ENCODE results near the gene MLH3.

DNA sequence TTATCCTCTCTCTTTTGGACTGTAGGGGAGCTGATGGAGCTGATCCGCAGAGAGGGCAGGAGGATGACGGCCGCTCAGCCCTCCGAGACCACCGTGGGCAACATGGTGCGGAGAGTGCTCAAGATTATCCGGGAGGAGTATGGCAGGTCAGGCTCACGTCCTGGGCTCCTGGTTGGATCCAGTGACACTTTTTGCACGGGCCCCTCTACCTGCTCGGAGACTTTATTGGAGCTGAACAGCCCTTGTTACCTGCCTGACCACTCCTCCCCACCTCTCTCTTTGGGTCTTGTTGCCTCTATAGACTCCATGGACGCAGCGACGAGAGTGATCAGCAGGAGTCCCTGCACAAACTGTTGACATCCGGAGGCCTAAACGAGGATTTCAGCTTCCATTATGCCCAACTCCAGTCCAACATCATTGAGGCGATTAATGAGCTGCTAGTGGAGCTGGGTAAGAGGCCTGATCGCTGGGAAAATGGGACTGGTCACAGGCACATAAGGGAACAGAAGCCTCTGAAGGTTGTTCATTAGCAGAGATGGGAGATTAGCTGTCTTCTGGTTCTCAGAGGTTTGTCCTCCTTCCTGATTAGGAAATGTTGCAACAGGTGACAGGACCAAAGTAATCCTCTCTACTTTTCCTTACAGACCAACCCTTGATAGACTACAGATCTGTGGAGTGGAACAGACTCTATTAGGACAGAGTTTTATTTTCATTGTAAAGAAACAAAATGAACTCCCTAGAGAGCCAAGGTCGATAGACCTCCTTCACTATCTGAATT lies 47.8 kb downstream of the MLH3 start:
- TF ChIP-seq, protein P1, sequence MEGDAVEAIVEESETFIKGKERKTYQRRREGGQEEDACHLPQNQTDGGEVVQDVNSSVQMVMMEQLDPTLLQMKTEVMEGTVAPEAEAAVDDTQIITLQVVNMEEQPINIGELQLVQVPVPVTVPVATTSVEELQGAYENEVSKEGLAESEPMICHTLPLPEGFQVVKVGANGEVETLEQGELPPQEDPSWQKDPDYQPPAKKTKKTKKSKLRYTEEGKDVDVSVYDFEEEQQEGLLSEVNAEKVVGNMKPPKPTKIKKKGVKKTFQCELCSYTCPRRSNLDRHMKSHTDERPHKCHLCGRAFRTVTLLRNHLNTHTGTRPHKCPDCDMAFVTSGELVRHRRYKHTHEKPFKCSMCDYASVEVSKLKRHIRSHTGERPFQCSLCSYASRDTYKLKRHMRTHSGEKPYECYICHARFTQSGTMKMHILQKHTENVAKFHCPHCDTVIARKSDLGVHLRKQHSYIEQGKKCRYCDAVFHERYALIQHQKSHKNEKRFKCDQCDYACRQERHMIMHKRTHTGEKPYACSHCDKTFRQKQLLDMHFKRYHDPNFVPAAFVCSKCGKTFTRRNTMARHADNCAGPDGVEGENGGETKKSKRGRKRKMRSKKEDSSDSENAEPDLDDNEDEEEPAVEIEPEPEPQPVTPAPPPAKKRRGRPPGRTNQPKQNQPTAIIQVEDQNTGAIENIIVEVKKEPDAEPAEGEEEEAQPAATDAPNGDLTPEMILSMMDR (conservative IDR thresholded peaks at IDR 0.05) = no peak
- TF ChIP-seq ZFX (IDR thresholded peaks at IDR 0.05) = no peak; the same call in none of the 2 replicates
